Epithelial cell of esophagus (primary cell): ENCODE results near the gene PDLIM5.

Source experiments
- DNase-seq: peaks from one replicate; pipeline ENCODE4 v3.0.0; 2010; ENCODE audit warnings: low read depth
- H3K4me3 ChIP-seq: 2 replicates; pipeline ENCODE4 v1.5.1; 2011; ENCODE audit warnings: mild to moderate bottlenecking, low read length, control low read depth
- TF ChIP-seq, protein P1 (sequence below): IDR thresholded peaks from 2 replicates; pipeline ENCODE4 v1.5.1; 2011; ENCODE audit warnings: low read depth, mild to moderate bottlenecking, low read length, control low read depth, inconsistent platforms; ENCODE audit not compliant: insufficient read depth; ENCODE audit errors: missing control alignments

PDLIM5 gene

DNA sequence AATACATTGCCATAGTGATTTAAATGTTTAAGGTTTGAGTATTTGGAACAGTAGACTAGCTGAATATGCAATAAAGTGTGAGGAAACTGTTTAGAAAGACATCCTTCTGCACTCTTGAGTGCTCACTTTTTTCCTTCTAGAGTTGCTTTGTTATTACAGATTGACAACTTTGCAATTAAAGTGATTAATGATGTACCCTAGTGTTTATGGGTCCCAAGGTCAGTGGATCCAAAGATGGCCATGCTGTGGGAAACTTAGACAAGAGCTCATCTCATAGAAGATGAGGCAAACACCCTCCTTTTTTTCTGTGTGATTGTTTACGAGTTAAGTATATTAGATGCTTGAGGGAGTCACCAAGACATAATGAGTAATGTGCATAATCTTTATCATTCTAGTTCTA lies 118.8 kb downstream of the PDLIM5 start:
- TF ChIP-seq, protein P1, sequence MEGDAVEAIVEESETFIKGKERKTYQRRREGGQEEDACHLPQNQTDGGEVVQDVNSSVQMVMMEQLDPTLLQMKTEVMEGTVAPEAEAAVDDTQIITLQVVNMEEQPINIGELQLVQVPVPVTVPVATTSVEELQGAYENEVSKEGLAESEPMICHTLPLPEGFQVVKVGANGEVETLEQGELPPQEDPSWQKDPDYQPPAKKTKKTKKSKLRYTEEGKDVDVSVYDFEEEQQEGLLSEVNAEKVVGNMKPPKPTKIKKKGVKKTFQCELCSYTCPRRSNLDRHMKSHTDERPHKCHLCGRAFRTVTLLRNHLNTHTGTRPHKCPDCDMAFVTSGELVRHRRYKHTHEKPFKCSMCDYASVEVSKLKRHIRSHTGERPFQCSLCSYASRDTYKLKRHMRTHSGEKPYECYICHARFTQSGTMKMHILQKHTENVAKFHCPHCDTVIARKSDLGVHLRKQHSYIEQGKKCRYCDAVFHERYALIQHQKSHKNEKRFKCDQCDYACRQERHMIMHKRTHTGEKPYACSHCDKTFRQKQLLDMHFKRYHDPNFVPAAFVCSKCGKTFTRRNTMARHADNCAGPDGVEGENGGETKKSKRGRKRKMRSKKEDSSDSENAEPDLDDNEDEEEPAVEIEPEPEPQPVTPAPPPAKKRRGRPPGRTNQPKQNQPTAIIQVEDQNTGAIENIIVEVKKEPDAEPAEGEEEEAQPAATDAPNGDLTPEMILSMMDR = no peak
- H3K4me3 ChIP-seq = no peak overlapping the region
- no peak for DNase-seq

DNA sequence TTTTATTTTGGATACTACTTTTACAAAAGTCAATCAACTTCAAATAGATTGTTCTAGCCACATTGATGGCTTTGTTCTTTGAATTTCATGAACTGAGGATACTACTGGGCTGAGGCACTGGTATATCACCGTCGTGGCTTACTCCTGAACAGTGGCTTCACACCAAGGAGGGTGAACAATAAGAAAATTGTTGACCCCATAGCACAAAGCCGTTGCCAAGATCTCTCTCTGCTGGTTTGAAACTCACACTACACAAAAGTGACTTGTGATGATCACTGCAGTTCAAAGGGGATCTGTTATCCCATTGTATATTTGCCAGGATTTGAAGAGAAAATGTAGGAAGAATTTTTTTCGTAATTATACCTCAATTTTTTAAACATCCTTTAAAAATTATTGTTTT lies 119.6 kb downstream of the PDLIM5 start:
- DNase-seq = no peak
- no peak overlapping the region for H3K4me3 ChIP-seq
- TF ChIP-seq, protein P1 = no peak

DNA sequence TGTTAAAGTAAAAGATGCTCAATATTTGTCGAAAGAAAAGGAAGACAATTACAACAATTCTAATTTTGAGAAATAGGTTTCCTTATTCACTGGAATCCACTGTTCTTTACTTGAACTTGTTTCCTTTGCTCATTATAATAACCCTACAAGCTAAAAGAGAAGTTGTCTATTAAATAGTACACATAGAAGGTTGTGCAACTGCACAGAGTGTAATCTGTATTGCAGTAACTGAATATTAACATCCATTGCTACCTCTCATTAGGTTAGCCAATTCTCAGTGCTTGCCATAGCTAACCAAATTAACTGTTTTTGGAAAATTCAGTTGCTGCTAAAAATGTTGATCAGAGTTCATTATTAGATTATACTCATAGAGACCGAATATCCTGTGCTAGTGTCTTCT lies 120.0 kb downstream of the PDLIM5 start:
- TF ChIP-seq, protein P1 = no peak
- H3K4me3 ChIP-seq = no peak overlapping the region
- DNase-seq = no peak

DNA sequence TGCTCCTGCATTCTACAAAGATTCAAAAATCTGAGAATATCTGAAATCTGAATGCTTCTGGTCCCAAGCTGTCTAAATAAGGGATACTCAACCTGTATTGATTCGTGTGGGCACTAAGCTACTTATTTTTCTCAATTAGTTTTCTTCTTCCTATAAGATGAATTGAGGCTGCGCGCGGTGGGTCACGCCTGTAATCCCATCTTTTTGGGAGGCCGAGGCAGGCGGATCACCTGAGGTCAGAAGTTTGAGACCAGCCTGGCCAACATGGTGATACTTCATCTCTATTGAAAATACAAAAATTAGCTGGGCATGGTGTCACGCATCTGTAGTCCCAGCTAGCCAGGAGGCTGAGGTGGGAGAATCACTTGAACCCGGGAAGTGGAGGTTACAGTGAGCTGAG lies 122.3 kb downstream of the PDLIM5 start:
- no peak for DNase-seq
- H3K4me3 ChIP-seq = no peak overlapping the region
- TF ChIP-seq, protein P1 = no peak

DNA sequence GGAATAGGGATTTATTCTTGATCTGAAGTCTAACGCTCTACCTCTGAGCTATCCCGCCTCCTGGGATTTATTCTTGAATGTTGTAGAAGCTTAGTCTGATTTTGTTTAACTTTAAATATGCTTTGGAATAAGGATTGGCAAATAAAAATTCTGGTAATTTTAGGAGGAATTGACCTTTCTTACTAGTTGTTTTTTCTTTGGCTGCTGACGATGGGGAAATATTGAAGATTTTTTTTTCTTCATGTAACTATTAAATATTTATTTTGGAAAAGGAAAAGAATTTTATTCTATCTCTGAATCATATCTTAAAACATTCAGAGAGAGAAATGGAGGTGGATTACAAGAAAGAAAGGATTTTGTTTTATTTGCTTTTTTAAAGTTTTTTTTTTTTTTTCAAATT lies 122.9 kb downstream of the PDLIM5 start:
- TF ChIP-seq, protein P1 = no peak

DNA sequence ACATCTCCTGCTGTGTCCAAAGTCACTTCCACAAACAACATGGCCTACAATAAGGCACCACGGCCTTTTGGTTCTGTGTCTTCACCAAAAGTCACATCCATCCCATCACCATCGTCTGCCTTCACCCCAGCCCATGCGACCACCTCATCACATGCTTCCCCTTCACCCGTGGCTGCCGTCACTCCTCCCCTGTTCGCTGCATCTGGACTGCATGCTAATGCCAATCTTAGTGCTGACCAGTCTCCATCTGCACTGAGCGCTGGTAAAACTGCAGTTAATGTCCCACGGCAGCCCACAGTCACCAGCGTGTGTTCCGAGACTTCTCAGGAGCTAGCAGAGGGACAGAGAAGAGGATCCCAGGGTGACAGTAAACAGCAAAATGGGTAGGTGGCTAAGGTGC lies 123.9 kb downstream of the PDLIM5 start:
- H3K4me3 ChIP-seq = no peak overlapping the region
- TF ChIP-seq, protein P1 = no peak
- DNase-seq = no peak

More for the DNA sequence above, 122.9 kb downstream of the PDLIM5 start:
- DNase-seq = no peak
- no peak overlapping the region for H3K4me3 ChIP-seq

DNA sequence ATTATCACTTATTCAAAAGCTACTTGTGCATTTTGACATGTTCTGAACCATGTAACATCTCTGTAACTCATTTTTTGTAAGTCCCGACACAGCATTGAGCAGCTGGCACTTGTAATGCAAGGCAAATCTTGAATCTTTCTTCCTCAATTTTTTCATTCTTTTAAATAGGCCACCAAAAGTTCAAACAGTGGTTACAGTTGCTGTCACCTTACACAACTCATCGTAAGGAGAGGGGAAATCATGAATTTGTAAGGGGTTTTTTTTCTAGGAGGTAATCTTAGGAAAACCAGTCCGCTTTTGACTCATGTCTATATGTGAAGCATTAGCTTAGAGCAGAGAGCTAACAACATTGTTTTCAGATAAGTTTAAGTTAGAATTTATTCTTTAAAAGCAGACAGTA lies 124.5 kb downstream of the PDLIM5 start:
- DNase-seq = no peak
- no peak overlapping the region for H3K4me3 ChIP-seq
- TF ChIP-seq, protein P1 = no peak
